AG04449 (cell line): ENCODE results near the gene MYOM1.

Source experiments
- CTCF ChIA-PET: fragments of 350-600 bp; formaldehyde crosslinking; extraction: SDS; loops from one replicate; lab custom pipeline; 2021; ENCODE audit warnings: antibody characterized with exemption; lab: Yijun Ruan, JAX
- POLR2A ChIA-PET: fragments of 400-600, 350-600 bp; formaldehyde crosslinking; extraction: SDS; loops from one replicate; lab custom pipeline; 2020; ENCODE audit warnings: antibody characterized with exemption, inconsistent platforms; lab: Yijun Ruan, JAX
- DNase-seq: peaks from one replicate; pipeline ENCODE4 v3.0.0-alpha.2; 2010; ENCODE audit warnings: low read depth, low spot score
- H3K4me3 ChIP-seq: 2 replicates; pipeline ENCODE4 v1.5.1; 2011; ENCODE audit warnings: low read depth, mild to moderate bottlenecking, control low read depth, low read length
- CTCF ChIP-seq: IDR thresholded peaks from one replicate; pipeline ENCODE4 v1.5.1; 2011; ENCODE audit warnings: mild to moderate bottlenecking, moderate library complexity, low read length, control low read depth, inconsistent platforms; ENCODE audit not compliant: insufficient read depth; ENCODE audit errors: missing control alignments

The MYOM1 gene

GRCh38 chr18:3247240-3248061 lies 27.7 kb upstream of the MYOM1 start, which contains the start of gene MYL12A:
Gene MYL12A, plus strand, starts transcription at chr18:3247801. Its CDS starts 5,447 bp downstream, at chr18:3253248.
- CTCF ChIA-PET, result interaction anchor here (0.6 to 5.7 kb wide), 12 partner anchors 9 to 481 kb away, joined by 3 to 66 read pairs (median 4); no protein-coding TSS in a partner anchor
- POLR2A ChIA-PET, result interaction anchor here (0.6 to 2.2 kb wide), 9 partner anchors 9 to 676 kb away, joined by 3 to 16 read pairs (median 4); partner anchors contain the start of genes METTL4 and NDC80
- DNase-seq, result peak; percentile 93
- H3K4me3 ChIP-seq, result peak within 1 kb of the TSS; percentile 95
- no peak for TF ChIP-seq CTCF

GRCh38 chr18:3246635-3247239 lies 27.0 kb upstream of the MYOM1 start:
- peak overlapping the region; percentile 44 for H3K4me3 ChIP-seq
- CTCF ChIA-PET, result interaction anchor here (0.6 to 5.7 kb wide), 33 partner anchors 8 to 547 kb away, joined by 3 to 66 read pairs (median 4); no protein-coding TSS in a partner anchor
- POLR2A ChIA-PET, result interaction anchor here (0.6 to 2.2 kb wide), 8 partner anchors 9 to 676 kb away, joined by 3 to 16 read pairs (median 4); partner anchors contain the start of genes METTL4 and NDC80
- TF ChIP-seq CTCF, result no peak
- no peak for DNase-seq

GRCh38 chr18:3245853-3246634 lies 26.3 kb upstream of the MYOM1 start:
- peak overlapping the region; percentile 44 for H3K4me3 ChIP-seq
- CTCF ChIA-PET, result interaction anchor here (0.6 to 5.7 kb wide), 37 partner anchors 8 to 546 kb away, joined by 3 to 66 read pairs (median 4); no protein-coding TSS in a partner anchor
- TF ChIP-seq CTCF, result peak; percentile 89
- DNase-seq, result no peak
- POLR2A ChIA-PET, result interaction anchor here (2.1 kb wide), 1 partner anchor 675 kb away, joined by 5 read pairs; the partner anchor contains the start of genes METTL4 and NDC80

GRCh38 chr18:3245185-3245564 lies 25.4 kb upstream of the MYOM1 start:
- no peak overlapping the region for H3K4me3 ChIP-seq
- POLR2A ChIA-PET, result no interaction called here

GRCh38 chr18:3238742-3239141 lies 19.0 kb upstream of the MYOM1 start:
- POLR2A ChIA-PET, result no interaction called here
- no peak for DNase-seq
- CTCF ChIA-PET, result interaction anchor here (0.8 to 2.4 kb wide), 10 partner anchors 8 to 473 kb away, joined by 3 to 8 read pairs (median 4); partner anchors contain the start of genes MYL12A and MYOM1
- TF ChIP-seq CTCF, result peak; percentile 1
- no peak overlapping the region for H3K4me3 ChIP-seq

More at GRCh38 chr18:3245185-3245564, 25.4 kb upstream of the MYOM1 start:
- DNase-seq, result no peak
- CTCF ChIA-PET, result interaction anchor here (0.6 to 5.7 kb wide), 22 partner anchors 8 to 509 kb away, joined by 3 to 66 read pairs (median 5); no protein-coding TSS in a partner anchor
- no peak for TF ChIP-seq CTCF
